ENCODE data around the gene IRF2BP2.
A peak's percentile ranks its signal among the peaks of the same experiment; 100 is the strongest.

Gene IRF2BP2

GRCh38 chr1:234633246-234634003 lies 23.4 kb upstream of the IRF2BP2 start:
- DNase-seq = no peak

GRCh38 chr1:234632225-234632624 lies 22.2 kb upstream of the IRF2BP2 start:
- no peak for DNase-seq

GRCh38 chr1:234631721-234632125 lies 21.7 kb upstream of the IRF2BP2 start:
- no peak for DNase-seq

GRCh38 chr1:234629026-234629425 lies 19.0 kb upstream of the IRF2BP2 start:
- DNase-seq = no peak

DNA sequence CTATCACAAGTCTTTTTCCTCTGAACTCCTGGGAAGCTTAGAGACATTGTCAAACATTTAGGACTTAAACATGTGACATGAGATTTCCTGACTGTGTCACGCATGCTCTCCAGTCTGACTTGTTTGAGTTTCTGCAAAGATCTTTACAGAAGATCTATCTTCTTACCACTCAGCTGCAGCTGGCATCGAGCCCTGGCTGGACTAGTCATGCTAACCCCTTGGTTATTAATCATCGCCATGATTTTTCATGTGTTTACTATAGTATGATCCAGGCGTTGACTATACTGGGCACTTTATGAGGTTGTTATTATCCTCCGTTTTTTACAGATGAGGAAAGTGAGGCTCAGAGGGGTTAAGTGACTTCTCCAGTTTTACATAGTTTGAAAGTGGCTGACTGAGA lies 18.1 kb upstream of the IRF2BP2 start:
- DNase-seq = no peak

GRCh38 chr1:234627009-234627950 lies 17.3 kb upstream of the IRF2BP2 start:
- DNase-seq = no peak

DNA sequence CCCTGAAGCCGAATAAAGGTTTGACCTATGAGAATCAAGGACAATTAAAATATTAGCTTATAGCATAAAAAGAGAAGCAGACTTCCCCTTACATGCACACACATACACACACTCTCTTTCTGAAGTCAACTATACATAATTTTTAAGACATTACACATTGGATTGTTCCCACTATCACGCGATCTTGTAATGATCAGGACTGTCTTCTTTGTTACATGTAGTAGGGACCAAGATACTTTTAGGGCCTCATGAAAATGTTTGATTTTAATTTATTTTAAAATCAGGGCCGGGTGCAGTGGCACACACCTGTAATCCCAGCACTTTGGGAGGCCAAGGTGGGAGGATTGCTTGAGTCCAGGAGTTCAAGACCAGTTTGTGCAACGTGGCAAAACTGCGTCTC lies 16.4 kb upstream of the IRF2BP2 start:
- no peak for DNase-seq

GRCh38 chr1:234624724-234625117 lies 14.7 kb upstream of the IRF2BP2 start:
- DNase-seq = no peak

DNA sequence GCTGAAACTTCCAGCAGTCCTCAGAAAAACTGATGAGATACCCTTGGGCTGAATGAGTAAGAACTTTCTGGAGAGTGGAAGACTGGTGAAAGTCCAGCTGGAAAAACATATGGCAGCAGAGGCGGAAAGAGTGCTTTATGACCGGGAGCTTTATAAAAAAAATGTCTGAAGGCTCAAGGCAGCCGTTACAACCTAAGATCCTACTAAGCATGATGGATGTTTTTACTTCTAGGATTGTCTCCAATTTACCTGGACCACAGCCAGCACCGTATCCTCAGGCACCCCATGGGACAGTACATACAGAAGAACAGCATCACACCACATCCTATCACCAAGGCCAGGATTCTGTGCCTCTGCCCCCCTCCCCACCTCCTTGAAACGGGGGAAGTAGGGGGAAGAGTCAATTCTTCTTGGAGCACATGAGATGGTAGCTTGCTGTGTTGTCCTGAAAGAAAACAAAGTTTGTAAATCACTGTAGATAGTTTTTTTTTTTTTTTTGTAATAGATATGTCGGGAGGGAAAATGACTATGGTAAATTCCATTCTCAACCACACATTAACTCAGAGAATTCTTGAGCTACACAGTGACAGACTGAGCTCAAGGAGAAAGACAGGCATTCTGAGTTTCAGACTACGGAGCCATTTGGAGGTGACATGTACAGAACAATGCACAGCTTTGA lies 11.8 kb upstream of the IRF2BP2 start:
- DNase-seq = peak; percentile 46 to 47

DNA sequence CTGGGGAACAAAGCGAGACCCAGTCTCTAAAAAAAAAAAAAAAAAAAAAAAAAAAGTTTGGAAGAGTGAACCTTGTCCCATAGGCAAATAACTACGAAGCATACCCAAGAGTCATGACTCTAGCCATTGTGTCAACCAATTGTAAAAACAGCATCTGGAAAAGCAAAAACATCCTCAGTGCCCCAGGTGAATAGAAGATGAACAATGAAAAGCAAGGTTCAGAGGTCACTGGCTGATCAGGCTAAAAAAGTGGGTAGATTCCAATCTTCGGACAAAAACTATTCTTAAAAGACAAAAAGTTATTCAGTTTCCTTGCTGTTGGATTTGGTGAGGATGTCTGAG lies 11.1 kb upstream of the IRF2BP2 start:
- DNase-seq = no peak

DNA sequence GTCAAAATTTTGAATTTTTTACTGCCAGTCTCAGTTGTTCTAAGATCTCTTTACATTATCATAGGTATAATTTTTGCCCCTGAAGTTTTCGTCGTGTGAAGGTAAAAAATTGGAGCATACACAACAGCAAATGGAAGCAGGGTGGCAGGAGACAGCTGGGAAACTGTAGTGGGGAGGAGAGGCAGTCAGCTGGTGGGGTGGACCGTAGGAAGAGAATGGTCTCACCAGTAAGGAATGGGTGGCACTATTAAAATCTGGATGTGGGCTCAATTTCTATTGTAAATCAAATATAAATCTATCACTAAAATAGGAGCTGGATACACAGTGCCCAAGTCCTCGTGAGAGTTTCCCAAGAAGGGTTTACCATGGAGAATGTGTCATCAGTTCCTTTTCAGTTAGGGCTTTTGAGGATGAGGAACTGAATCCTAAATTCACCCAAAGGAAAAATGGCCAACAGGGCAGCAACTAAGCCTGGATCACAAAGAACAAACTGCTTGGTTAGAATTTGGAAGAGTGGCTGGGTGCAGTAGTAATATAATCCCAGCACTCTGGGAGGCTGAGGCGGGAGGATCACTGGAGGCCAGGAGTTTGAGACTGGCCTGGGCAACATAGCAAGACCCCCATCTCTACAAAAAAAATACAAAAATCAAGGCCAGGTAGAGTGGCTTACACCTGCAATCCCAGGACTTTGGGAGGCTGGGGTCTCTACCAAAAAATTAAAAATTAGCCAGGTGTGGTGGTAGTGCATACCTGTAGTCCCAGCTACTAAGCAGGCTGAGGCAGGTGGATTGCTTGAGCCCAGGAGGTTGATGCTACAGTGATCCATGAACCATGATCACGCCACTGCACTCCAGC lies 10.5 kb upstream of the IRF2BP2 start:
- peak; percentile 43 to 80 for DNase-seq

GRCh38 chr1:234619794-234620247 lies 9.8 kb upstream of the IRF2BP2 start:
- peak; percentile 87 to 98 for DNase-seq

- DNase-seq = peak in 1 of 2 experiments; percentile 65
These were observed 9.1 kb upstream of the IRF2BP2 start for GRCh38 chr1:234619071-234619480.

- DNase-seq = no peak
These were observed 8.7 kb upstream of the IRF2BP2 start for GRCh38 chr1:234618737-234619049.

DNA sequence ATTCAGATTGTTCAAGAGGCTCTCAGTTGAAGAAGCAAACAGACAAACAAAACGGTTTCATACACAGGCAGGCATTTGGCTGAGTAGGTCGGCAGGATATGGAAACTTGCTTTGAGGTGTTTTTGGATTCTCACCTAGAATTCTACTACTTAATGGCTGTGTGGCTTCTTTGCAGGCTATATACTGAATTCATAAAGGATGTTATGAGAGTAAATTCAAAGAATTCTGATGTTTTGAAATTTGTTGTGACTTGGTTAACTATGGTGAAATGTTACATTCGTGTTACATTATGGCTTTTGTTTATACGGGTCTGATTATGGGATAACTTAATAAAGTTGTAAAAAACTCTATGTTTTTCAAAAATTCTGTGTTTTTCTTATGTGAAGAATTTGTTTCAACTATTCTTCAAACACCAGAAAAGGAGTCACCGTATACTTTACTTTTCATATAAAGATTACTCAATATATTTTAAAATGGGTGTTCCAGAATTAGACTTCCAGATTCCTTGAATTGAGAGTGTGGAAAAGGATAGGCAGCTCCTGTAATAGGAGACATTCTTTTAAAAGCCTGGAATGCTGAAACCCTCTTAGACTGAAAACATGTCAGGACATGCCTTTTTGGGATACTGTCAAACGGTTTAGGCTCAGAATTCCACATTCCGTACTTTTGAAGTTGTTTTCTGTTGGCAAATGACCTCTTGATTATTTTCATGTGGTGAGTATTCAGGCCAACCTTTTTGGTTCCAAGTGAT lies 8.2 kb upstream of the IRF2BP2 start:
- DNase-seq = no peak

- peak in 1 of 2 experiments; percentile 17 for DNase-seq
These were observed 7.4 kb upstream of the IRF2BP2 start for GRCh38 chr1:234617131-234617985.

DNA sequence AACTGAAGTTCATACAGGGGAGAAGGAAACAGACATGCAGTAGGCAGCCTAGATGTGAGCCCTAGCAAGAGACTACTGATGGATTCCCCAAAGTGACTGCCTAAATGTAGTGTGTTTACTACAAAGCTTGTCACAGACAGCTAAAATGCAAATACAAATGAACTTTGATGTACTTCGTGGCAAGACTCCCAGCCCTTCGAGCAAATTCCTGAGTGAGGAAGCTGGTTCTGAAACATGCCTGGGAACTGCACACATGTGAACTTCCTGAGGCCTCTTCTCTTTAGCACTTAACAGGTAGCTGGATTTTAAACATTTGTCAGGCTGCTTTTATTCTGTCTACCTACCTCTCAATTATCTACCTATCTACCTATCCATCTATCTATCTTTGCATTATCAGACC lies 6.7 kb upstream of the IRF2BP2 start:
- DNase-seq = no peak

DNA sequence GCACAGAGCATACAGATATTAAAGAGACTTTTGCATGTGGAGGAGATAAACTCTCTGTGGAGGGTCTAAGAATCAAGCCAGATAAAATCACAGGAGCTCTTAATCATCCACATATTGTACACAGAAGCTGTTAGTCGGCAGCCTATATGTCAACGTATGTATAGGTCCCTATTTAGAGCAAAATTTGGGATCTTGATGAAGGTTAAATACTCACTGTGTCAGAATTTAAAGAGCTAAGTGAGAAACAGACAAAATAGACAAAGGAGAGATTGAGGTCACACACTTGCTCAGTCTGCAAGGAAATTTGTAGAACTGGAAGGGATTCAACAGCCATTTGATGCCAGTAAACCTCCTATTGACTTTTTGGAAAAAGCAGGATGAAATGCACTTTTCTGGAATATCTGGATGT lies 4.1 kb upstream of the IRF2BP2 start:
- peak in 1 of 2 experiments; percentile 41 for DNase-seq

DNA sequence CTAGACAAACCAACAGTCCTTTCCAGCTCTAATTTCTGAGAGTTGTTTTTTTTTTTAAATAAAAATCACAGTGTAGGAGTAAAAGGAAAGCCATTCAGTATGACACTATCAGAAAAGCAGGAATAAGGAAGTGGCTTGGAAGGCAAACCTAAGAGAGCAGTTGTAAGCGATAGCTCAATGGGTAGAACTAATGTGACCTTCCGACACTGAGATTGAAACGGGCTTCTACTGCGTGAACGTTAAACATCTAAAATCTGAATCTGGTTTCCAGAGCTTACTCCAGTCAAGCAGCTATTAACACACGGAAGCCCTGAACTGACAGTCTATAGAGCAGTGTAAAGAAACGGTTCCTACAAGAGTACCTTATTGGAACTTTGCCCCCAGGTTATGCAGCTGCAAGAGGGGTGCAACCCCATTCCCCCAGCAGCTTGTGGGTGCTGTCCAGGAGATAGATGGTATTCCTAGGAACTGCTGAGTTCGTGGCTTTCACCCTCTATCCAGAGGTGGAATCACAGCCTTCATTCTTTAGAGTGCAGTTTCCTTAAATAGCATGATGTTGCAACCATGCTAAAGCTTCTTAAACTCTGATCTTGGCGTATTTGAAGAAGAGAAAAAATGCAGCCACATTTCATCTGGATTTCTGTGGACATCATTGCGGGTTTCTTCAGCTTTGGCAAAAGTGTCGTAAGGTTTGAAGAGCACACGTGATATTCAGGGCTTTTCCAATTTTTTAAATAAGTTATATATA lies 3.3 kb upstream of the IRF2BP2 start:
- DNase-seq = peak in 1 of 2 experiments; percentile 78
